Type B pancreatic cell (in vitro differentiated cells): Measurements from ENCODE around the gene PNMA6E. TPM values are rescaled to one million over a fixed set of nuclear protein-coding genes. Genes with fewer than 3 reads are reported as not detected.
"Not testable (repeated sequence)": the region's sequence is repeated elsewhere in the genome, so short reads cannot be mapped to it uniquely, and the experiment has no call there.

Experiments
- DNase-seq: peaks from one replicate; pipeline ENCODE4 v3.0.0; 2021; ENCODE audit warnings: mixed read lengths; ENCODE audit not compliant: unreplicated experiment; ENCODE audit errors: extremely low spot score
- H3K27ac Mint-ChIP-seq: 2 replicates; pipeline ENCODE4 v1.8.0; 2021; ENCODE audit warnings: mild to moderate bottlenecking, mixed read lengths
- H3K27me3 Mint-ChIP-seq: 2 replicates; pipeline ENCODE4 v1.8.0; 2021; ENCODE audit warnings: mixed read lengths
- H3K36me3 Mint-ChIP-seq: 2 replicates; pipeline ENCODE4 v1.8.0; 2021; ENCODE audit warnings: mixed read lengths
- H3K4me1 Mint-ChIP-seq: one replicate; pipeline ENCODE4 v1.8.0; 2021; ENCODE audit warnings: mixed read lengths; ENCODE audit not compliant: unreplicated experiment
- H3K4me3 Mint-ChIP-seq: 2 replicates; pipeline ENCODE4 v1.8.0; 2021; ENCODE audit warnings: mild to moderate bottlenecking, mixed read lengths
- H3K9me3 Mint-ChIP-seq: 2 replicates; pipeline ENCODE4 v1.8.0; 2021; ENCODE audit warnings: mixed read lengths
- CTCF ChIP-seq: fragments of 200-600 bp; sonication (generic); conservative IDR thresholded peaks from 2 replicates; pipeline ENCODE4 v1.5.0; 2021; ENCODE audit warnings: antibody characterized with exemption, mild to moderate bottlenecking
- total RNA-seq: library from RNA; stranded (reverse); gene quantifications from 2 replicates; pipeline ENCODE4 v1.2.1, GENCODE V29; 2021; ENCODE audit warnings: low replicate concordance

The PNMA6E gene
- total RNA-seq, 1 donor from 2014 or later: not detected

- Mint-ChIP-seq H3K27ac (no peak overlapping the region), H3K4me1 (no peaks in the 10 kb centered on the region), H3K36me3 (no peaks in the 10 kb centered on the region), H3K9me3 (no peaks in the 10 kb centered on the region), H3K27me3 (no peaks in the 10 kb centered on the region), H3K4me3 (no peak overlapping the region)
- DNase-seq: no peak
- no peak for TF ChIP-seq CTCF
Measured at GRCh38 chrX:153388722-153389459, 12.3 kb downstream of the PNMA6E start.

GRCh38 chrX:153387987-153388721 is 13.0 kb downstream of the PNMA6E start:
- Mint-ChIP-seq H3K36me3 (no peaks in the 10 kb centered on the region), H3K27me3 (no peaks in the 10 kb centered on the region), H3K27ac (no peak overlapping the region), H3K4me1 (no peaks in the 10 kb centered on the region), H3K9me3 (no peaks in the 10 kb centered on the region), H3K4me3 (no peak overlapping the region)
- no peak for DNase-seq
- TF ChIP-seq CTCF: no peak

- Mint-ChIP-seq H3K4me1 (no peaks in the 10 kb centered on the region), H3K36me3 (no peaks in the 10 kb centered on the region), H3K27me3 (no peaks in the 10 kb centered on the region), H3K9me3 (no peaks in the 10 kb centered on the region), H3K4me3 (no peak overlapping the region), H3K27ac (no peak overlapping the region)
- DNase-seq: no peak
- no peak for TF ChIP-seq CTCF
Measured at GRCh38 chrX:153387345-153387744, 13.8 kb downstream of the PNMA6E start.

GRCh38 chrX:153386097-153386496 is 15.1 kb downstream of the PNMA6E start:
- H3K27ac Mint-ChIP-seq: no peak overlapping the region
- H3K4me3 Mint-ChIP-seq: no peak overlapping the region
- DNase-seq: no peak
- no peak for TF ChIP-seq CTCF
- no peaks in the 10 kb centered on the region for H3K36me3 Mint-ChIP-seq
- no peaks in the 10 kb centered on the region for H3K9me3 Mint-ChIP-seq
- H3K4me1 Mint-ChIP-seq: no peaks in the 10 kb centered on the region
- no peaks in the 10 kb centered on the region for H3K27me3 Mint-ChIP-seq

GRCh38 chrX:153384973-153385372 is 16.2 kb downstream of the PNMA6E start:
- not testable (repeated sequence) for H3K27me3 Mint-ChIP-seq, H3K27ac Mint-ChIP-seq, H3K9me3 Mint-ChIP-seq, H3K36me3 Mint-ChIP-seq, DNase-seq, H3K4me3 Mint-ChIP-seq, H3K4me1 Mint-ChIP-seq

GRCh38 chrX:153384390-153384789 is 16.8 kb downstream of the PNMA6E start:
- Mint-ChIP-seq H3K9me3 (no peaks in the 10 kb centered on the region), H3K36me3 (no peaks in the 10 kb centered on the region), H3K4me1 (no peaks in the 10 kb centered on the region), H3K4me3 (no peak overlapping the region), H3K27me3 (no peaks in the 10 kb centered on the region), H3K27ac (no peak overlapping the region)
- no peak for DNase-seq
- TF ChIP-seq CTCF: no peak
